Esophagus muscularis mucosa (tissue), 4 donors: ENCODE measurements around the gene RXRA. TPM values are rescaled to one million over a fixed set of nuclear protein-coding genes. Genes with fewer than 3 reads are reported as not detected.

Experiments used
- DNase-seq: peaks from one replicate; pipeline ENCODE4 v3.0.0-alpha.2; 2017; ENCODE audit errors: extremely low spot score
- H3K27ac ChIP-seq, 4 donors: fragments of 200-600 bp; sonication (generic); replicated peaks in 1 of 4; 1 replicate in 3 of 4; 2 replicates in 1 of 4; pipeline ENCODE4 v1.5.1; 2016 to 2019; ENCODE audit warnings: mild to moderate bottlenecking in 1 of 4
- H3K27me3 ChIP-seq, 4 donors: fragments of 200-600 bp; sonication (generic); one replicate each; pipeline versions ENCODE4 v1.5.1 to v1.6.0; 2016 to 2019
- H3K36me3 ChIP-seq, 4 donors: fragments of 200-600 bp; sonication (generic); one replicate each; pipeline ENCODE4 v1.5.1; 2016 to 2019
- H3K4me1 ChIP-seq, 4 donors: fragments of 200-600 bp; sonication (generic); one replicate each; pipeline ENCODE4 v1.5.1; 2016 to 2019
- H3K4me3 ChIP-seq, 4 donors: fragments of 200-600 bp; sonication (generic); 1 replicate in 2 of 4; 2 replicates in 2 of 4; pipeline ENCODE4 v1.5.1; 2016 to 2019; ENCODE audit warnings: mild to moderate bottlenecking in 4 of 4, moderate library complexity in 1 of 4
- H3K9me3 ChIP-seq, 4 donors: fragments of 200-600 bp; sonication (generic); 1 replicate in 3 of 4; 2 replicates in 1 of 4; pipeline ENCODE4 v1.5.1; 2016 to 2019
- CTCF ChIP-seq, 3 experiments: fragments of 200-600 bp in 2 of 3; fragments of 450-650 bp in 1 of 3; sonication (generic) in 2 of 3; IDR thresholded peaks; one replicate each; pipeline ENCODE4 v1.5.1; 2017 to 2019; ENCODE audit warnings: antibody characterized with exemption in 3 of 3, mild to moderate bottlenecking in 2 of 3, moderate library complexity in 1 of 3
- EP300 ChIP-seq: sonication (generic); formaldehyde crosslinking; IDR thresholded peaks from one replicate; pipeline ENCODE4 v1.6.1; 2017; ENCODE audit warnings: antibody characterized with exemption
- POLR2A ChIP-seq: fragments of 450-650 bp; IDR thresholded peaks from one replicate; pipeline ENCODE4 v1.6.1; 2017; ENCODE audit warnings: antibody characterized with exemption, moderate library complexity, mild to moderate bottlenecking, low read depth
- POLR2AphosphoS5 ChIP-seq, 2 donors: sonication (generic); formaldehyde crosslinking; IDR thresholded peaks; one replicate each; pipeline ENCODE4 v1.6.1; 2017; ENCODE audit warnings: antibody characterized with exemption in 2 of 2
- WGBS: methylation state at CpG from one replicate; pipeline ENCODE4 v1.1.5; 2018; 5-methylcytosine and 5-hydroxymethylcytosine counted together
- intact Hi-C: fragments of 100-400 bp; cut with DNase I; formaldehyde crosslinking; loops from one replicate; pipeline ENCODE4 v1.15.1; 2023
- total RNA-seq, 4 donors: library from RNA; depleted of rRNA; stranded (reverse); fragments of >200 nt; gene quantifications; one replicate each; pipeline versions ENCODE4 v1.1.0 to v1.2.1, GENCODE V29; 2016

The RXRA gene
- total RNA-seq, 4 donors from 2014 or later = 46.4 to 81.0 (median 63.7) TPM

- no peaks in the 10 kb centered on the region for H3K27me3 ChIP-seq
- H3K4me3 ChIP-seq = no peak overlapping the region
- no peaks in the 10 kb centered on the region for H3K9me3 ChIP-seq
- H3K4me1 ChIP-seq = peaks cover 93 to 98% (median 95%) of the 10 kb centered on the region in 4 donors
- WGBS = 100% methylated on average over 1 of the region's 12 CpGs
- DNase-seq = no peak
- no peak for TF ChIP-seq EP300
- TF ChIP-seq POLR2AphosphoS5 (IDR thresholded peaks at IDR 0.05) = no peak
- TF ChIP-seq POLR2A = no peak
- no peak for TF ChIP-seq CTCF (IDR thresholded peaks at IDR 0.05)
- no peaks in the 10 kb centered on the region for H3K36me3 ChIP-seq
- intact Hi-C loops = no loop called here
- no peak overlapping the region for H3K27ac ChIP-seq
These were observed 66.6 kb downstream of the RXRA start for GRCh38 chr9:134392900-134393299.

GRCh38 chr9:134393582-134394280 is 67.5 kb downstream of the RXRA start:
- intact Hi-C loops = no loop called here
- Histone ChIP-seq H3K27ac (no peak overlapping the region), H3K4me1 (peaks cover 90 to 97% (median 95%) of the 10 kb centered on the region in 4 donors), H3K9me3 (no peaks in the 10 kb centered on the region), H3K4me3 (no peak overlapping the region), H3K27me3 (no peaks in the 10 kb centered on the region), H3K36me3 (no peaks in the 10 kb centered on the region)
- TF ChIP-seq POLR2A (no peak), CTCF (IDR thresholded peaks at IDR 0.05) (no peak), EP300 (no peak), POLR2AphosphoS5 (IDR thresholded peaks at IDR 0.05) (no peak)
- WGBS = 92% methylated on average over 4 of the region's 7 CpGs
- no peak for DNase-seq

GRCh38 chr9:134395002-134395517 is 68.8 kb downstream of the RXRA start:
- no peak for DNase-seq
- no peaks in the 10 kb centered on the region for H3K36me3 ChIP-seq
- peaks cover 85 to 91% (median 88%) of the 10 kb centered on the region in 4 donors for H3K4me1 ChIP-seq
- 77% methylated on average over 7 of the region's 16 CpGs for WGBS
- H3K27ac ChIP-seq = no peak overlapping the region
- TF ChIP-seq EP300 = no peak
- TF ChIP-seq POLR2A = no peak
- TF ChIP-seq CTCF (IDR thresholded peaks at IDR 0.05) = no peak
- TF ChIP-seq POLR2AphosphoS5 (IDR thresholded peaks at IDR 0.05) = no peak
- no peak overlapping the region for H3K4me3 ChIP-seq
- intact Hi-C loops = no loop called here
- H3K27me3 ChIP-seq = no peaks in the 10 kb centered on the region
- peaks cover 0 to 5% (median 0%) of the 10 kb centered on the region in 4 donors for H3K9me3 ChIP-seq

GRCh38 chr9:134395737-134396257 is 69.5 kb downstream of the RXRA start:
- DNase-seq = no peak
- peak overlapping the region in 1 of 4 donors; percentile 20 for H3K4me3 ChIP-seq
- 69% methylated on average over 11 of the region's 12 CpGs for WGBS
- H3K9me3 ChIP-seq = peaks cover 0 to 5% (median 0%) of the 10 kb centered on the region in 4 donors
- H3K36me3 ChIP-seq = no peaks in the 10 kb centered on the region
- TF ChIP-seq EP300 (no peak), POLR2AphosphoS5 (IDR thresholded peaks at IDR 0.05) (no peak), CTCF (IDR thresholded peaks at IDR 0.05) (no peak), POLR2A (no peak)
- peak overlapping the region in 1 of 4 donors; percentile 1 for H3K27ac ChIP-seq
- H3K27me3 ChIP-seq = no peaks in the 10 kb centered on the region
- peaks cover 79 to 91% (median 84%) of the 10 kb centered on the region in 4 donors for H3K4me1 ChIP-seq
- intact Hi-C loops = no loop called here
